Smooth muscle cell (in vitro differentiated cells): ENCODE results near the gene CTNNA1. TPM values are rescaled to one million over a fixed set of nuclear protein-coding genes. Genes with fewer than 3 reads are reported as not detected.

Experiments
- DNase-seq: peaks from one replicate; lab custom pipeline; 2025; ENCODE audit not compliant: unreplicated experiment; lab: John Stamatoyannopoulos, UW
- H2AFZ ChIP-seq: fragments of 200-600 bp; sonication (generic); 2 replicates; pipeline ENCODE4 v1.6.0; 2016; ENCODE audit warnings: antibody characterized with exemption, low read depth, mild to moderate bottlenecking
- H3F3A ChIP-seq: fragments of 200-600 bp; sonication (generic); 2 replicates; pipeline ENCODE4 v1.6.0; 2017; ENCODE audit warnings: antibody characterized with exemption, low read depth
- H3K27ac ChIP-seq: fragments of 200-600 bp; sonication (generic); 2 replicates; pipeline ENCODE4 v1.5.1; 2016; ENCODE audit warnings: low read depth, mild to moderate bottlenecking
- H3K27me3 ChIP-seq: fragments of 200-600 bp; sonication (generic); 2 replicates; pipeline ENCODE4 v1.6.1; 2016; ENCODE audit warnings: low read depth, mild to moderate bottlenecking
- H3K36me3 ChIP-seq: fragments of 200-600 bp; sonication (generic); 2 replicates; pipeline ENCODE4 v1.5.1; 2016; ENCODE audit warnings: low read depth
- H3K4me1 ChIP-seq: fragments of 200-600 bp; sonication (generic); 2 replicates; pipeline ENCODE4 v1.5.1; 2016; ENCODE audit warnings: low read depth
- H3K4me2 ChIP-seq: fragments of 200-600 bp; sonication (generic); 2 replicates; pipeline ENCODE4 v1.6.0; 2016; ENCODE audit warnings: mild to moderate bottlenecking
- H3K4me3 ChIP-seq: fragments of 200-600 bp; sonication (generic); 2 replicates; pipeline ENCODE4 v1.5.1; 2016; ENCODE audit warnings: mild to moderate bottlenecking
- H3K79me2 ChIP-seq: fragments of 200-600 bp; sonication (generic); 2 replicates; pipeline ENCODE4 v1.6.0; 2016; ENCODE audit warnings: low read depth, mild to moderate bottlenecking
- H3K9ac ChIP-seq: fragments of 200-600 bp; sonication (generic); 2 replicates; pipeline ENCODE4 v1.6.0; 2016; ENCODE audit warnings: low read depth
- H3K9me3 ChIP-seq: fragments of 200-600 bp; sonication (generic); replicated peaks from 2 replicates; pipeline ENCODE4 v1.5.1; 2016; ENCODE audit warnings: low read depth
- H4K20me1 ChIP-seq: fragments of 200-600 bp; sonication (generic); 2 replicates; pipeline ENCODE4 v1.6.0; 2016; ENCODE audit warnings: low read depth
- CTCF ChIP-seq: fragments of 200-600 bp; sonication (generic); IDR thresholded peaks from 2 replicates; pipeline ENCODE4 v1.5.1; 2017; ENCODE audit warnings: borderline replicate concordance, mild to moderate bottlenecking, antibody characterized with exemption; ENCODE audit not compliant: insufficient read depth, poor library complexity, severe bottlenecking
- WGBS: methylation state at CpG from one replicate; pipeline ENCODE4 v1.1.7; 2016; ENCODE audit warnings: low lambda C conversion rate; 5-methylcytosine and 5-hydroxymethylcytosine counted together
- polyA plus RNA-seq: library from polyadenylated mRNA; unstranded; fragments of >200 nt; fragmentation: Nextera tagmentation; extraction: Ambion mirVana; gene quantifications from 2 replicates; pipeline ENCODE4 v1.2.1, GENCODE V29; 2016
- total RNA-seq: library from RNA; depleted of rRNA; stranded (reverse); fragments of >200 nt; gene quantifications from 2 replicates; pipeline ENCODE4 v1.2.3, GENCODE V29; 2014

The CTNNA1 gene
- total and polyA plus RNA-seq, 2 experiments from 2014 or later, result 149 to 251 TPM

GRCh38 chr5:138719811-138720210 is 33.4 kb upstream of the CTNNA1 start:
- no peak overlapping the region for H2AFZ ChIP-seq
- H3K79me2 ChIP-seq, result no peaks in the 10 kb centered on the region
- H3K4me3 ChIP-seq, result no peak overlapping the region
- TF ChIP-seq CTCF, result no peak
- WGBS, result 97% methylated on average over 2 of the region's 2 CpGs
- no peak for DNase-seq
- H3K36me3 ChIP-seq, result no peaks in the 10 kb centered on the region
- no peaks in the 10 kb centered on the region for H4K20me1 ChIP-seq
- no peak overlapping the region for H3K4me2 ChIP-seq
- H3F3A ChIP-seq, result no peaks in the 10 kb centered on the region
- no peaks in the 10 kb centered on the region for H3K9me3 ChIP-seq
- H3K9ac ChIP-seq, result no peak overlapping the region
- no peak overlapping the region for H3K27ac ChIP-seq
- H3K27me3 ChIP-seq, result no peaks in the 10 kb centered on the region
- peaks cover 10% of the 10 kb centered on the region for H3K4me1 ChIP-seq

DNA sequence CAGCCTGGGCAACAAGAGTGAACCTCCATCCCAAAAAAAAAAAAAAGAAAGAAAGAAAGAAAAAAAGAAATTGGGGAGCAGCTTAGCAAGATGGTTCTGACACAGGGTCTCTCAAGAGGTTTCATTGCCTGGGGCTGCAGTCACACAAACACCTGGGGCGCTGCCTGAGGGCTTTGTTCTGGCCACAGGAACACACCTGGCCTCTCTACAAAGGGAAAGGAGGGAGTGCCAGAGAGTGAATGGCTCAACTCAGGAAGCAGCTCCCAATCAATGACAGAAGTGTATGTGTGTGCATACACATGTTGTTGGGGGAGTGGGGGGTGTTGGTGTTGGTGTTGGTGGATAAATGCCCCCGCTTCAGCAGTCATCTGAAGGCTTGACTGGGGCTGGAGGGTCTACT is 32.4 kb upstream of the CTNNA1 start:
- Histone ChIP-seq H3K4me2 (no peak overlapping the region), H3K4me1 (peaks cover 20% of the 10 kb centered on the region), H4K20me1 (no peaks in the 10 kb centered on the region), H3K4me3 (no peak overlapping the region), H3K9me3 (no peaks in the 10 kb centered on the region), H3K79me2 (no peaks in the 10 kb centered on the region), H3K27me3 (no peaks in the 10 kb centered on the region), H3K36me3 (no peaks in the 10 kb centered on the region), H3F3A (peaks cover 3% of the 10 kb centered on the region), H3K27ac (no peak overlapping the region), H3K9ac (no peak overlapping the region), H2AFZ (no peak overlapping the region)
- DNase-seq, result no peak
- 91% methylated on average over 2 of the region's 2 CpGs for WGBS
- TF ChIP-seq CTCF, result no peak

DNA sequence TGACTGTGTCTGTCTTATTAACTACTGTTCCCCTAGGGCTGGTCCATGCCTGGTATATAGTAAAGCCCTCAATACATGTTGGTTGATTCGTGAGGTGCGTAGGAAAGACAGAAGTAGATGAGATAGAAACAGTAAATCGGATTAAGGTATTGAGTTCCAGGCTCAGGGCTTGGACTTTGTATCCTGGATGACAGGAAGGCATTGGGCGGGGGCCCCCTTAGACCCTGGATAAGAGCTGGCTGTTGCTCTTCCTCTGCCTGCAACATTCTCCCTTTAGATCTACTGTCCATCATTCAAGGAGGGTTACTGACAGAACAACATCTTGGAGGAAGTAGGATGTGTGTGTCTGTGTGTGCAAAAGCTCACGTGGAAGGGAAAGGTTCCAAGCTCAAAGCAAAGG is 31.2 kb upstream of the CTNNA1 start:
- Histone ChIP-seq H3F3A (peaks cover 8% of the 10 kb centered on the region), H3K9me3 (no peaks in the 10 kb centered on the region), H2AFZ (no peak overlapping the region), H3K4me3 (no peak overlapping the region), H3K27me3 (no peaks in the 10 kb centered on the region), H3K4me1 (peaks cover 13% of the 10 kb centered on the region), H3K27ac (no peak overlapping the region), H3K4me2 (no peak overlapping the region), H3K36me3 (no peaks in the 10 kb centered on the region), H3K9ac (no peak overlapping the region), H3K79me2 (no peaks in the 10 kb centered on the region), H4K20me1 (no peaks in the 10 kb centered on the region)
- no peak for DNase-seq
- TF ChIP-seq CTCF, result no peak
- WGBS, result 93% methylated on average over 5 of the region's 5 CpGs

- H3K79me2 ChIP-seq, result no peaks in the 10 kb centered on the region
- H3K27ac ChIP-seq, result no peak overlapping the region
- WGBS, result 81% methylated on average over 10 of the region's 10 CpGs
- DNase-seq, result no peak
- TF ChIP-seq CTCF, result no peak
- peaks cover 8% of the 10 kb centered on the region for H3F3A ChIP-seq
- H3K4me1 ChIP-seq, result peaks cover 13% of the 10 kb centered on the region
- H3K9me3 ChIP-seq, result no peaks in the 10 kb centered on the region
- no peak overlapping the region for H2AFZ ChIP-seq
- no peak overlapping the region for H3K9ac ChIP-seq
- no peak overlapping the region for H3K4me2 ChIP-seq
- H4K20me1 ChIP-seq, result no peaks in the 10 kb centered on the region
- H3K4me3 ChIP-seq, result no peak overlapping the region
- no peaks in the 10 kb centered on the region for H3K27me3 ChIP-seq
- H3K36me3 ChIP-seq, result no peaks in the 10 kb centered on the region
Observed at GRCh38 chr5:138722544-138723177, 30.6 kb upstream of the CTNNA1 start.
